Neural cell (in vitro differentiated cells): ENCODE measurements around the gene SKAP1. TPM values are rescaled to one million over a fixed set of nuclear protein-coding genes. Genes with fewer than 3 reads are reported as not detected.

ENCODE experiments used
- H2AFZ ChIP-seq: fragments of 200-600, 300-800 bp; sonication (generic), shearing (Covaris generic); 2 replicates; pipeline ENCODE4 v1.6.0; 2014; ENCODE audit warnings: low read depth, mild to moderate bottlenecking, antibody characterized with exemption, low read length, moderate library complexity
- H3F3A ChIP-seq: fragments of 200-600 bp; shearing (Covaris generic); 2 replicates; pipeline ENCODE4 v1.6.1; 2016; ENCODE audit warnings: mild to moderate bottlenecking, moderate library complexity, mixed read lengths, antibody characterized with exemption, low read length; ENCODE audit not compliant: insufficient read depth, poor library complexity, severe bottlenecking
- H3K27ac ChIP-seq: fragments of 200-600, 300-800 bp; sonication (generic), shearing (Covaris generic); 2 replicates; pipeline ENCODE4 v1.5.1; 2014; ENCODE audit warnings: mild to moderate bottlenecking, low read length, moderate library complexity
- H3K27me3 ChIP-seq: fragments of 300-800, 200-600 bp; sonication (generic), shearing (Covaris generic); 2 replicates; pipeline ENCODE4 v1.6.0; 2014; ENCODE audit warnings: mild to moderate bottlenecking, low read depth, low read length, moderate library complexity; ENCODE audit not compliant: insufficient read depth
- H3K36me3 ChIP-seq: fragments of 300-800, 200-600 bp; sonication (generic), shearing (Covaris generic); 2 replicates; pipeline ENCODE4 v1.5.1; 2014; ENCODE audit warnings: mild to moderate bottlenecking, antibody characterized with exemption, low read length, moderate library complexity; ENCODE audit not compliant: insufficient read depth
- H3K4me2 ChIP-seq: fragments of 300-800, 200-600 bp; sonication (generic), shearing (Covaris generic); 2 replicates; pipeline ENCODE4 v1.6.0; 2014; ENCODE audit warnings: mild to moderate bottlenecking, low read length
- H3K4me3 ChIP-seq: fragments of 300-800, 200-600 bp; sonication (generic), shearing (Covaris generic); 2 replicates; pipeline ENCODE4 v1.5.1; 2014; ENCODE audit warnings: mild to moderate bottlenecking, low read length, moderate library complexity
- H3K79me2 ChIP-seq: fragments of 200-600 bp; shearing (Covaris generic); replicated peaks from 2 replicates; pipeline ENCODE4 v1.6.0; 2014; ENCODE audit warnings: mild to moderate bottlenecking, low read length, moderate library complexity; ENCODE audit not compliant: insufficient read depth
- H3K9ac ChIP-seq: fragments of 300-800, 200-600 bp; sonication (generic), shearing (Covaris generic); 2 replicates; pipeline ENCODE4 v1.6.1; 2016; ENCODE audit warnings: mild to moderate bottlenecking, low read length, mixed read lengths
- H3K9me2 ChIP-seq: fragments of 200-600 bp; shearing (Covaris generic); 2 replicates; pipeline ENCODE4 v1.6.1; 2016; ENCODE audit warnings: mild to moderate bottlenecking, low read length, mixed read lengths; ENCODE audit not compliant: insufficient read depth
- H3K9me3 ChIP-seq: fragments of 200-600, 300-800 bp; sonication (generic), shearing (Covaris generic); 2 replicates; pipeline ENCODE4 v1.6.1; 2016; ENCODE audit warnings: mild to moderate bottlenecking, mixed run types, low read length, moderate library complexity, mixed read lengths
- H4K20me1 ChIP-seq: fragments of 200-600 bp; shearing (Covaris generic); 2 replicates; pipeline ENCODE4 v1.6.1; 2016; ENCODE audit warnings: mild to moderate bottlenecking, mixed run types; ENCODE audit not compliant: insufficient read depth
- EP300 ChIP-seq: fragments of 450-650 bp; conservative IDR thresholded peaks from 2 replicates; pipeline ENCODE4 v1.6.1; 2014; ENCODE audit warnings: antibody characterized with exemption, mild to moderate bottlenecking, moderate library complexity; ENCODE audit not compliant: poor library complexity, severe bottlenecking
- EZH2 ChIP-seq: fragments of 200-600, 300-800 bp; shearing (Covaris generic), sonication (generic); IDR thresholded peaks from 2 replicates; pipeline ENCODE4 v1.6.1; 2014; ENCODE audit warnings: antibody characterized with exemption, low read length, borderline replicate concordance, mild to moderate bottlenecking; ENCODE audit not compliant: insufficient read depth, poor library complexity, severe bottlenecking
- MXI1 ChIP-seq: fragments of 450-650 bp; conservative IDR thresholded peaks from 2 replicates; pipeline ENCODE4 v1.6.1; 2014; ENCODE audit warnings: antibody characterized with exemption, mild to moderate bottlenecking; ENCODE audit not compliant: poor library complexity, severe bottlenecking
- POLR2AphosphoS5 ChIP-seq: IDR thresholded peaks from 2 replicates; pipeline ENCODE4 v1.6.1; 2012
- RAD21 ChIP-seq: fragments of 450-650 bp; conservative IDR thresholded peaks from 2 replicates; pipeline ENCODE4 v1.6.1; 2014; ENCODE audit warnings: antibody characterized with exemption, mild to moderate bottlenecking, moderate library complexity
- SMC3 ChIP-seq: fragments of 450-650 bp; conservative IDR thresholded peaks from 2 replicates; pipeline ENCODE4 v1.6.1; 2014; ENCODE audit warnings: antibody characterized with exemption, mild to moderate bottlenecking, moderate library complexity; ENCODE audit not compliant: poor library complexity
- TAF1 ChIP-seq: IDR thresholded peaks from 2 replicates; pipeline ENCODE4 v1.6.1; 2012; ENCODE audit warnings: low read depth
- polyA plus RNA-seq: library from polyadenylated mRNA; depleted of rRNA; stranded (reverse); fragments of >200 nt; gene quantifications from 2 replicates; pipeline ENCODE4 v1.2.3, GENCODE V29; 2014
- TF ChIP-seq, protein P1 (sequence below): IDR thresholded peaks from 2 replicates; pipeline ENCODE4 v1.6.1; 2012; ENCODE audit warnings: borderline replicate concordance
- TF ChIP-seq, protein P2 (sequence below): fragments of 450-650 bp; IDR thresholded peaks from 2 replicates; pipeline ENCODE4 v1.5.1; 2014; ENCODE audit warnings: antibody characterized with exemption, mild to moderate bottlenecking, moderate library complexity; ENCODE audit not compliant: poor library complexity, severe bottlenecking

SKAP1 gene
- polyA plus RNA-seq, 1 donor from 2014 or later: 0.63 TPM

DNA sequence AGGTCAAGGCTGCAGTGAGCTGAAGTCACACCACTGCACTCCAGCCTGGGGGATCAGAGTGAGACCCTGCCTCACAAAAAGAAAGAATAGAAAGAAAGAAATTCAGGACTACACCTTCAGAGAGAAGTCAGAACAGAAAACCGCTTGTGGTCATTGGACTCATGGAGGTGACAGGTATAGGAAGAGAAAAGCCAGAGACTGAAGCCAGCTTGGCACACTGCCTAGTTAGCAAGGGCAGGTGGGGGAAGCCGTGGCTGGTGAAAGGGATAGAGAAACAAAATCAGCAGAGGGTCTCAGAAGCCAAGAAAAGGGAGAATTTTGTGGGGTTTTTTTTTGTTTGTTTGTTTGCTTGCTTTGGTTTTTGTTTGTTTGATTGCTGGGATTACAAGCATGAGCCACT is 32.9 kb upstream of the SKAP1 start:
- no peak overlapping the region for H2AFZ ChIP-seq
- no peaks in the 10 kb centered on the region for H3K79me2 ChIP-seq
- H3K4me3 ChIP-seq: no peak overlapping the region
- H3K27ac ChIP-seq: no peak overlapping the region
- H4K20me1 ChIP-seq: no peaks in the 10 kb centered on the region
- TF ChIP-seq SMC3 (no peak), EZH2 (no peak), TAF1 (no peak), RAD21 (no peak), POLR2AphosphoS5 (no peak), EP300 (no peak), MXI1 (no peak)
- TF ChIP-seq, protein P1, sequence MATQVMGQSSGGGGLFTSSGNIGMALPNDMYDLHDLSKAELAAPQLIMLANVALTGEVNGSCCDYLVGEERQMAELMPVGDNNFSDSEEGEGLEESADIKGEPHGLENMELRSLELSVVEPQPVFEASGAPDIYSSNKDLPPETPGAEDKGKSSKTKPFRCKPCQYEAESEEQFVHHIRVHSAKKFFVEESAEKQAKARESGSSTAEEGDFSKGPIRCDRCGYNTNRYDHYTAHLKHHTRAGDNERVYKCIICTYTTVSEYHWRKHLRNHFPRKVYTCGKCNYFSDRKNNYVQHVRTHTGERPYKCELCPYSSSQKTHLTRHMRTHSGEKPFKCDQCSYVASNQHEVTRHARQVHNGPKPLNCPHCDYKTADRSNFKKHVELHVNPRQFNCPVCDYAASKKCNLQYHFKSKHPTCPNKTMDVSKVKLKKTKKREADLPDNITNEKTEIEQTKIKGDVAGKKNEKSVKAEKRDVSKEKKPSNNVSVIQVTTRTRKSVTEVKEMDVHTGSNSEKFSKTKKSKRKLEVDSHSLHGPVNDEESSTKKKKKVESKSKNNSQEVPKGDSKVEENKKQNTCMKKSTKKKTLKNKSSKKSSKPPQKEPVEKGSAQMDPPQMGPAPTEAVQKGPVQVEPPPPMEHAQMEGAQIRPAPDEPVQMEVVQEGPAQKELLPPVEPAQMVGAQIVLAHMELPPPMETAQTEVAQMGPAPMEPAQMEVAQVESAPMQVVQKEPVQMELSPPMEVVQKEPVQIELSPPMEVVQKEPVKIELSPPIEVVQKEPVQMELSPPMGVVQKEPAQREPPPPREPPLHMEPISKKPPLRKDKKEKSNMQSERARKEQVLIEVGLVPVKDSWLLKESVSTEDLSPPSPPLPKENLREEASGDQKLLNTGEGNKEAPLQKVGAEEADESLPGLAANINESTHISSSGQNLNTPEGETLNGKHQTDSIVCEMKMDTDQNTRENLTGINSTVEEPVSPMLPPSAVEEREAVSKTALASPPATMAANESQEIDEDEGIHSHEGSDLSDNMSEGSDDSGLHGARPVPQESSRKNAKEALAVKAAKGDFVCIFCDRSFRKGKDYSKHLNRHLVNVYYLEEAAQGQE: no peak
- TF ChIP-seq, protein P2, sequence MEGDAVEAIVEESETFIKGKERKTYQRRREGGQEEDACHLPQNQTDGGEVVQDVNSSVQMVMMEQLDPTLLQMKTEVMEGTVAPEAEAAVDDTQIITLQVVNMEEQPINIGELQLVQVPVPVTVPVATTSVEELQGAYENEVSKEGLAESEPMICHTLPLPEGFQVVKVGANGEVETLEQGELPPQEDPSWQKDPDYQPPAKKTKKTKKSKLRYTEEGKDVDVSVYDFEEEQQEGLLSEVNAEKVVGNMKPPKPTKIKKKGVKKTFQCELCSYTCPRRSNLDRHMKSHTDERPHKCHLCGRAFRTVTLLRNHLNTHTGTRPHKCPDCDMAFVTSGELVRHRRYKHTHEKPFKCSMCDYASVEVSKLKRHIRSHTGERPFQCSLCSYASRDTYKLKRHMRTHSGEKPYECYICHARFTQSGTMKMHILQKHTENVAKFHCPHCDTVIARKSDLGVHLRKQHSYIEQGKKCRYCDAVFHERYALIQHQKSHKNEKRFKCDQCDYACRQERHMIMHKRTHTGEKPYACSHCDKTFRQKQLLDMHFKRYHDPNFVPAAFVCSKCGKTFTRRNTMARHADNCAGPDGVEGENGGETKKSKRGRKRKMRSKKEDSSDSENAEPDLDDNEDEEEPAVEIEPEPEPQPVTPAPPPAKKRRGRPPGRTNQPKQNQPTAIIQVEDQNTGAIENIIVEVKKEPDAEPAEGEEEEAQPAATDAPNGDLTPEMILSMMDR: no peak
- no peaks in the 10 kb centered on the region for H3K9me3 ChIP-seq
- no peaks in the 10 kb centered on the region for H3F3A ChIP-seq
- H3K9me2 ChIP-seq: no peaks in the 10 kb centered on the region
- H3K4me2 ChIP-seq: no peak overlapping the region
- H3K9ac ChIP-seq: no peak overlapping the region
- no peaks in the 10 kb centered on the region for H3K36me3 ChIP-seq
- peaks cover 7% of the 10 kb centered on the region for H3K27me3 ChIP-seq

GRCh38 chr17:48460052-48460451 is 30.0 kb upstream of the SKAP1 start:
- H3K36me3 ChIP-seq: no peaks in the 10 kb centered on the region
- peaks cover 4% of the 10 kb centered on the region for H3K9me3 ChIP-seq
- H4K20me1 ChIP-seq: no peaks in the 10 kb centered on the region
- no peaks in the 10 kb centered on the region for H3K9me2 ChIP-seq
- no peak overlapping the region for H3K4me2 ChIP-seq
- no peak overlapping the region for H3K9ac ChIP-seq
- peaks cover 24% of the 10 kb centered on the region for H3K27me3 ChIP-seq
- no peaks in the 10 kb centered on the region for H3F3A ChIP-seq
- no peaks in the 10 kb centered on the region for H3K79me2 ChIP-seq
- TF ChIP-seq EP300 (no peak), TAF1 (no peak), RAD21 (no peak)
- TF ChIP-seq, protein P1: no peak
- no peak overlapping the region for H2AFZ ChIP-seq
- no peak overlapping the region for H3K27ac ChIP-seq
- H3K4me3 ChIP-seq: no peak overlapping the region
